PC-9 (cell line): ENCODE results near the gene PEAK1.

Experiments
- CTCF ChIP-seq: fragments of 200-600 bp; sonication (generic); conservative IDR thresholded peaks from 2 replicates; pipeline ENCODE4 v1.6.1; 2017; ENCODE audit warnings: mixed run types, antibody characterized with exemption, mild to moderate bottlenecking, moderate library complexity
- EZH2 ChIP-seq: fragments of 200-600 bp; sonication (generic); IDR thresholded peaks from 2 replicates; pipeline ENCODE4 v1.8.0; 2017; ENCODE audit warnings: antibody characterized with exemption, low read depth

DNA sequence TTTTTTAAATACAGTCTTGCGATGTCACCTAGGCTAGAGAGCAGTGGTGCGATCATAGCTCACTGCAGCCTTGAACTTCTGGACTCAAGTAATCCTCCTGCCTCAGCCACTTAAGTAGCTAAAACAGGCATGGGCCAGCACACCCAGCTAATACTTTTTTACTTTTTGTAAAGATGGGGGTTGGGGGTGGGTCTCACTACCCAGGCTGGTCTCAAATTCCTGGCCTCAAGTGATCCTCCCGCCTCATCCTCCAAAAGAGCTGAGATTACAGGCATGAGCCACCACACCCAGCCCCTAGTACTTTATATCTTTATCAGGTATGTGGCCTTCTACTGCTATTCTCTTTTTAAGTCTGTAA lies 8.3 kb downstream of the PEAK1 start:
- TF ChIP-seq CTCF (no peak), EZH2 (no peak)
